Keratinocyte (primary cell): Measurements from ENCODE around the gene SORBS1.

Experiments
- CTCF ChIP-seq, 3 experiments: IDR thresholded peaks in 1 of 3; conservative IDR thresholded peaks in 1 of 3; optimal IDR thresholded peaks in 1 of 3; 2 replicates in 2 of 3; 3 replicates in 1 of 3; pipeline versions ENCODE3 to v1.5.1; 2011; ENCODE audit warnings: low read length in 3 of 3, mild to moderate bottlenecking in 3 of 3, moderate library complexity in 2 of 3, control low read depth in 1 of 3, inconsistent platforms in 1 of 3; ENCODE audit not compliant: insufficient read depth in 2 of 3; ENCODE audit errors: extremely low read depth in 1 of 3
- EZH2 ChIP-seq: IDR thresholded peaks from one replicate; pipeline ENCODE4 v1.6.1; 2012; ENCODE audit warnings: inconsistent platforms, mild to moderate bottlenecking, low read length, moderate library complexity

- TF ChIP-seq CTCF (optimal IDR thresholded peaks at IDR 0.05 in 1 of 3, IDR thresholded peaks at IDR 0.05 in 1 of 3, conservative IDR thresholded peaks at IDR 0.05 in 1 of 3; ENCODE audit: extremely low read depth in 1 of 3, insufficient read depth in 2 of 3, low read length in 3 of 3) (no peak), EZH2 (no peak)
These were observed 147.6 kb downstream of the SORBS1 start for GRCh38 chr10:95413588-95413987.
